ENCODE measurements around the gene TEKT2.

Gene TEKT2

DNA sequence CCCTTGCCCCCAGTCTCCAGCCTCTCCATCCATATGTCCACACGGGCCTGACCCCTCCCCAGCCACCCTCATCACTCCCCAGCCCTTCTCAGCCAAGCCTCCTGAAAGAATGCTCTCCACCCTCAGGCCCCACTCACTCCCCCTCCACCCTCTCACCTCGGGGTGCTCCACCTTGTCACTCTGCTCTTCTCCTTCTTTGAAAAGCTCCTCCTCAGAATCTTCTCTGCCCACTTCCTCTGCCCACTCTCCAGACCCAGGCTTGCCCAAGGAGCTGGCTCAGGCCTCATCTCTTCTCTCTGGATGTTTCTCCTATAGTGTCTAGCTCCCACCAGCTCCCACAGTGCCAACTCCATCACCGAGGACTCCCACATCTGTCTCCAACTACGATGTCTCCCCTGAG is 27.3 kb downstream of the TEKT2 start:
- Mint-ChIP-seq H3K9me3 (ENCODE audit: low read depth) (no peaks in the 10 kb centered on the region), H3K27ac (no peak overlapping the region), H3K36me3 (no peaks in the 10 kb centered on the region)

DNA sequence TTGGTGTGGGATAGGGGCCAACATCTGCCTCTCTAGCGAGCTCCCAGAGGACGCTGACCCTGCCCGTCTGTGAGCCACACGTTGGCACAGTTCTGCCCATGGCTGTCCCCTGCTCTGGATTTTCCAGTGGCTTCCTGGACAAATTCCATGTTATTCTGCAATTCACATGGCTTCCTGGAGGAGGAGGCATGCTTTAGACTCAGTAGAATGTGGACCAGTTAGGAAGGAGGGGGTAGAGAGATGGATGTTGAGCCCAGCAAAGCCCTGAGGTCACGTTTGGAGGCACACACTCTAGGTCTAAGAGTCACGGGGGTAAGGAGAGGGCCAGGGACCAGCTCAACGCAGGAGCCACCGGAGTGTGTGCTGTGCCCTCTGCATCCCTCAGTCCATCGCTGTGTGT is 28.9 kb downstream of the TEKT2 start:
- no peak overlapping the region for H3K4me3 Mint-ChIP-seq
- no peaks in the 10 kb centered on the region for H3K9me3 Mint-ChIP-seq (ENCODE audit: low read depth)
- H3K4me1 Mint-ChIP-seq (ENCODE audit: low read depth) = peaks cover 33% of the 10 kb centered on the region
- no peaks in the 10 kb centered on the region for H3K36me3 Mint-ChIP-seq
- no peak overlapping the region for H3K27ac Mint-ChIP-seq
- H3K27me3 Mint-ChIP-seq = no peaks in the 10 kb centered on the region

More for the DNA sequence above, 27.3 kb downstream of the TEKT2 start:
- peaks cover 35% of the 10 kb centered on the region for H3K4me1 Mint-ChIP-seq (ENCODE audit: low read depth)
- H3K27me3 Mint-ChIP-seq = no peaks in the 10 kb centered on the region
- H3K4me3 Mint-ChIP-seq = peak overlapping the region; percentile 17

DNA sequence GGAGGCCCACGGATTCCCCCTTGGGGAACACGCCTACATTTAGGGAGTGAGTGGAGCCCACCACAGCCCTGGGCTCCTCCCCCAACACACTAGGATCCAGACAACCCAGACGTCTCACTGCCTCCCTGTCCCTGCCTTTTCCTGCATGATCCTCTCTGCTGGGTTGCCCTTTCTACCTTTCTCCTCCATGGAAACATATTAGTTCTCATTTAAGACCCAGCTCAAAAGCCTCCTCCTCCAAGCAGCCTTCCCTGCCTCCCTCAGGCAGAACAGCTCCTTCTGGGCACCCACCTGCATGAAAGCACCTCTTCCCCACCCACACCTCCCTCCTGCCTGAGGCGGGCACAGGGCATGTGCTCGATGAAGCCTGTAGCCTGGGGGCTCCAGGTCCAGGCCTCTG is 30.5 kb downstream of the TEKT2 start:
- Mint-ChIP-seq H3K36me3 (no peaks in the 10 kb centered on the region), H3K4me3 (no peak overlapping the region), H3K4me1 (ENCODE audit: low read depth) (peaks cover 20% of the 10 kb centered on the region), H3K27me3 (no peaks in the 10 kb centered on the region), H3K9me3 (ENCODE audit: low read depth) (no peaks in the 10 kb centered on the region), H3K27ac (no peak overlapping the region)

DNA sequence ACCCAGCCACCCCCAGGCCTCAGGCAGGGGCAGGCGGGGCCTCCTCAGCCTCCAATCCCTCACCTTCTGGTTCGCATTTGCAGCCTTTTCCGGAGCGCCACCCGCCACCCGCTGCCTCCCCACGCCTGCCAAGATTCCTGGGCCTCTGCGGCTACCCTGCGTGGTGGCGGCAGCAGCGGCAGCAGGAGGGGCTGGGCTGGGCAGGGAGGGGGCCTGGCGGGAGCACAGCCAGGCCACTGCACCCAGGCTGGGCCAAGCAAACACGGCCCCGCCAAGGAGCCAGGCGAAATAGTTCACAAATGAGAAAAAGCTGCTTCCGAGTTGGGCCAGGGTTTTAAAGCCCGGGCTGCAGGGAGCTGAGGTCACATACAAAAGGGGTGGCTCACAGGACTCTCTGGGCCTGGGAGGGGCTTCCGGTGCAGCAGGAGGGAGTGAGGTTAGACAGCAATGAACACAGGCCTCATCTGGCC is 31.3 kb downstream of the TEKT2 start:
- Mint-ChIP-seq H3K27ac (no peak overlapping the region), H3K27me3 (no peaks in the 10 kb centered on the region)

DNA sequence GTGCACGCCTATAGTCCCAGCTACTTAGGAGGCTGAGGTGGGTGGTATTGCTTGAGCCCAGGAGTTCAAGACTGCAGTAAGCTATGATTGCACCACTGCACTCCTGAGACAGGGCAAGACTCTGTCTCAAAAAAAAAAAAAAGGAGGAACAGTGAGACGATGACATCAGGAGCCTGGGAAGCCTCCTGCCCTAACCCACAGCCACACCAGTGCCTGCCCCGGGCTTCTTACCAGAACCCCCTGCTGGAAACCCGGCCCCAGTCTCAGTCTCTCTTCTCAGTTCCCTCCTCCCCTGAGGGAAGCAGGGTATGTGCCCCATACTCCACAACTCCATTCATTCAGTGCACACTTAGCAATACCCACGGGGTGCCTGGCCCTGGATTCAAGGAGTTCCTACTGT is 32.0 kb downstream of the TEKT2 start:
- no peaks in the 10 kb centered on the region for H3K9me3 Mint-ChIP-seq (ENCODE audit: low read depth)
- H3K4me3 Mint-ChIP-seq = no peak overlapping the region
- H3K27ac Mint-ChIP-seq = no peak overlapping the region
- no peaks in the 10 kb centered on the region for H3K36me3 Mint-ChIP-seq
- H3K4me1 Mint-ChIP-seq (ENCODE audit: low read depth) = peaks cover 8% of the 10 kb centered on the region
- no peaks in the 10 kb centered on the region for H3K27me3 Mint-ChIP-seq

More for the DNA sequence above, 31.3 kb downstream of the TEKT2 start:
- Mint-ChIP-seq H3K9me3 (ENCODE audit: low read depth) (no peaks in the 10 kb centered on the region), H3K4me1 (ENCODE audit: low read depth) (peaks cover 13% of the 10 kb centered on the region), H3K36me3 (no peaks in the 10 kb centered on the region), H3K4me3 (no peak overlapping the region)

DNA sequence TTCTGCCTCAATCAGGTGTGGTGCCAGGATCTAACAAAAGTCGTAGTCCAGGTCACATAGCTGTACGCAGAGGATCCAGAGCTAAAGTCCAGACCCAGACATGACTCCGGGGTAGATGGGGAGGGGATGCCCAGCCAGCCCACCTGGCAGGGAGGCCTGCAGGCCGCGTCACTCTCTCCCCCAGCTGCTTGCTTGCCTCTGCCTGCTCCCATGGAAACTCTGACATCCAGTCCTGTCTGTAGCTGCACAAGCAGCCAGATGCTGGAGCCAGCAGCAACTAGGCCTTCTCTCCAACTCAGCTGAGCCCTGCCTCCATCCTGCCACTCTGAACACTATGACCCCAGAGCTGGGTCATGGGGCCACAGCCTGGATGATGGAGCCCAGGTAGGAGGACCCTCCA is 33.0 kb downstream of the TEKT2 start:
- Mint-ChIP-seq H3K27ac (no peak overlapping the region), H3K36me3 (no peaks in the 10 kb centered on the region), H3K27me3 (no peaks in the 10 kb centered on the region), H3K9me3 (ENCODE audit: low read depth) (no peaks in the 10 kb centered on the region), H3K4me3 (no peak overlapping the region), H3K4me1 (ENCODE audit: low read depth) (no peaks in the 10 kb centered on the region)

DNA sequence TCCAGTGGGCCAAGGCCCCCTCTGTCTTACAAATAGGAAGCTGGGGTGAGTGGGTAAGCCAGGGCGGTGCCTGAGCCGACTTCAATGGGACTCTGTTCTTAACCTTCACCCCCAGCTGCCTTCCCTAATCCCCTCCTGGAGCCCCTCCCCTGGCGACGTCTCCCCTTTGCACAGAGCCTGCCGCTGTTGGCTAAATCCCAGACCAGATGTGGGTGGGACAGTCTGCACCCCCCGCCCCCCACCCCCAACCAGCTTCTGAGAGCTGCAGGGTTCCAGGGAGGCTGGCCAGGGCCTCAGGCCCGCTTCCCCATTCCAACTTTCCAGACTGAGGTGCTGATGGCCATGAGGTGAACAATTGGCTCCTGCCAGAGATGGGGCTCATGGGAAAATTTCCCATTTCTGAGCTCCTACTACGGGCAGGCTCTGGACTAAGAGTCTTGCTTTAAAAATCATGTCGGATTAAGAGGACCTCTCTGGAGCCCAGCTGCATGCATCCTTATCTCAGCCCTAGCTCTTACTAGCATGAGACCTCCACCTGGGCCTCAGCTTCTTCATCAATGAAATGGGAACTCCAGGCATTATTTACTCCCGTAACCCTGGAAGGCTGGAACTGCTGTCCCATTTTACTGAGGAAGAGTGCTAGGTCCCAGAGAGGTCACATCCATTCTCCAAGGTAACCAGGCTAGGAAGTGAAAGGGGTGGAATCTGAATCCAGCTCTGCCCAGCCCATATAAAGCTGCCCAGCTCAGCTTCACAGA is 34.7 kb downstream of the TEKT2 start:
- no peaks in the 10 kb centered on the region for H3K9me3 Mint-ChIP-seq (ENCODE audit: low read depth)
- H3K4me1 Mint-ChIP-seq (ENCODE audit: low read depth) = peaks cover 12% of the 10 kb centered on the region
- H3K27me3 Mint-ChIP-seq = peaks cover 9% of the 10 kb centered on the region
- no peak overlapping the region for H3K27ac Mint-ChIP-seq
- no peaks in the 10 kb centered on the region for H3K36me3 Mint-ChIP-seq
- no peak overlapping the region for H3K4me3 Mint-ChIP-seq

DNA sequence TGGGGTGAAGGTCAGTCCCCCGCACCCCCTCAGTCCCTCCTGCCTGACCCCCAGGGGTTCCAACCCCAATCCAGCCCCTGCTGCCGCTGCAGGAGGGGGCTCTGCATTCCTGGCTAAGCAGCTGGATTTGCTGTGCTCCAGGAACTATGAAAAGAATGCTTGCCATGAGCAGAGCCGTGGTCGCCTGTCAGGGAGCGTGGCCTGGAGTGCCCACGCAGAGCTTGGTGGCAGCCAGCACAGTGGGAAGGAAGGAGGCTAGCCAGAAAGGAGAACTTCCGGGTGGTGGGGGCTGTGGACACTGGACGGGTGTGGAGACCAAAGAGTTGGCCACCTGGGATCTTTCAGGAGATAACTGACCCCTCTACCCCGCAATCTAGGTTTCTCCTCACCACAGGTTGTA is 35.6 kb downstream of the TEKT2 start:
- no peaks in the 10 kb centered on the region for H3K36me3 Mint-ChIP-seq
- peaks cover 16% of the 10 kb centered on the region for H3K4me1 Mint-ChIP-seq (ENCODE audit: low read depth)
- no peak overlapping the region for H3K27ac Mint-ChIP-seq
- H3K4me3 Mint-ChIP-seq = no peak overlapping the region
- H3K9me3 Mint-ChIP-seq (ENCODE audit: low read depth) = no peaks in the 10 kb centered on the region
- peaks cover 9% of the 10 kb centered on the region for H3K27me3 Mint-ChIP-seq

DNA sequence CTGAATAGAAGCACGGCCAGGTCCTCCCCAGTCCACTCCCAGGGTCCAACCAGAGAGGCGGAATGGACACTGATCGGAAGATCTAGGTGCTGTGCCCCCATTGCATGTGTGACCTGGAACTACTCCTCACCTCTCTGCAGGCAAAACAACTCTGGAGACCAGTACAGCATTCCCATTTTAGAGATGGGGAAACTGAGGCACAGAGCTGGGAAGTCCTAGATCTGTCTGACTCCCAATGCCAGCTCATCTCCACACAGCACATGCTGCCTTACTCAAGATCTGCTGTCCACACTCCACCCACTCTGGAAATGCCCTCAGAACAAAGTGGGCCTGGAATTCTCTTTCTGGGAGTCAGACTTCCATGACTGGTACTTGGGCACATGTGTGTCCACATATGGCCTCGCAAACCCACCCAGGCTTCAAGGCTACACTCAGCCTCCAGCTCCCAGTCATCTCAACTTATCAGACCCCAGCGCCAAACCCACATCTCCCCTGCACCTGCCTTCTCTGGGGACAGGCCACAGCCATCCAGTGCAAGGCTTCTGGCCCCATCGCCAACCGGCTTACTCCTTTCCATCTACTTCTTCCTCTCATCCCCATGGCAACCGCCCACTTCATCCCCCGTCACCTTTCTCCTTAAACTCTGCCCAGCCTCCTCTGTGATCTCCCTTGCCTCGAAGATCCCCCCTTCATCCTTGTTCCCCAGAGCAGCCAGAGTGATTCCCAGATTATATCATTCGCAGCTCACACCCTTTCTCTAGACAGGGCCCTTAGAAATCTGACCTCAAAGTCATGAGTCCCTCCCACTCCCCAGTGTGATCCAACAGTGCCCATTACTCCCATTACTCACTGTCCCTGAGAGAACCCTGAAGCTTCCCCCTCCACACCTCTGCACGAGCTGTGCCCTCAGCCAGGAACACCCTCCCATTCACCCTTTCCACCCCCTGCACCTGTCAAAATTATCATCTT is 38.5 kb downstream of the TEKT2 start:
- Mint-ChIP-seq H3K4me1 (ENCODE audit: low read depth) (peaks cover 29% of the 10 kb centered on the region), H3K27me3 (peaks cover 12% of the 10 kb centered on the region), H3K9me3 (ENCODE audit: low read depth) (no peaks in the 10 kb centered on the region), H3K4me3 (no peak overlapping the region), H3K36me3 (no peaks in the 10 kb centered on the region), H3K27ac (peak overlapping the region; percentile 2)

DNA sequence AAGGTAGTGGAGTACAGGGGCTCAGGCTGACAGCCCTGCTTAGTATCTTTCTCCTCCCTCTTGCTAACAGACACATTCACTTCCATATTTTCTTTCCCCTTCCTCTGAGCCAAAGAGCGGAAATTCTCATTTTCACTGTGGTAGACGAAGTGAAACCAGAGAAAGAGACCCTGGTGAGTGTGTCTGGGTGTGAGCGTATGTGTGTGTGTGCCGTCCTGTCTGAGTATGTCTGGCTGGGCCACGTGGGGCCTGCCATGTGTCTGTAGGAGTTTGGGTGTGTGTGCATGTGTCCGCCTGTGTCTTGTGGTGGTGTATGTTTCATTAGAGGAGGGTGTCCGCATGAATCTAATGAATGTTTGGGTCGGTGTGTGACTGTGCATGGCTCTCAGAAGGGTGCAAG is 39.5 kb downstream of the TEKT2 start:
- peaks cover 29% of the 10 kb centered on the region for H3K4me1 Mint-ChIP-seq (ENCODE audit: low read depth)
- peaks cover 12% of the 10 kb centered on the region for H3K27me3 Mint-ChIP-seq
- H3K27ac Mint-ChIP-seq = peak overlapping the region; percentile 66
- no peaks in the 10 kb centered on the region for H3K9me3 Mint-ChIP-seq (ENCODE audit: low read depth)
- H3K4me3 Mint-ChIP-seq = peak overlapping the region; percentile 63
- no peaks in the 10 kb centered on the region for H3K36me3 Mint-ChIP-seq

DNA sequence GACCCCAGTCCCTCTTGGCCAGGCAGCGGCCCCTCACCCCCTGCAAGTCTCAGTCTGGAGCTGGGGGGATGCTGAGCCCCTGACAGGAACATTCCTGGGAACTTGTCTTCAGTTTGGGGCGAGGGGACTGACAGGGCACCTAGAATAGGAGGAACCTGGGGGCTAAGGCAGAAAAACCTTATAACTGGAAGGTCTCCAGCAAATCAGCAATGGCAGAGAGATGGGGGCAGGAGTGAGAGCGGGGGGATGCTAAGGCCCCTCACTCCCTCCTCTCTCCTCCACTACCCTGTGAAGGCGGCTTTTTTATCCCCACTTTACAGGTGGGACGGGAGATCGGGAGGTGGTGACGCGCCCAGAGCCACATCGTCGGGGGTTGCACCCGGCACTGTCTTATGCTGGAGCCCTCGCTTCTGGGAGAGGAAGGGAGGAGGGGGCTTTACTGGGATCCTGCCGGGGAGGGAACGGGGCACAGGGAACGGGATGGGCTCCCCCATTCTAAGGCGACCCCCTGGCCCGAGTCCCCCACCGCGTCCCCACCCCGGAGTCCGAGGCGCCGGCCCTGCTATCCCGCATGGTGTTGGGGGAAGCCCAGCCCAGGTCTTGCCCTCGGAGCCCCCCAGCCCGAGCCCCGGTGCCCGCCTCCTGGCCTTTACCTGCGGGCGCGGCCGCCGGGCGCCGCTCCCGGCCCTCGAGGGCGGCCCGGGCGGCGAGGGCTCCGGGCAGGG is 40.7 kb downstream of the TEKT2 start:
- H3K27ac Mint-ChIP-seq = peak overlapping the region; percentile 22
- H3K4me1 Mint-ChIP-seq (ENCODE audit: low read depth) = peaks cover 29% of the 10 kb centered on the region
- no peaks in the 10 kb centered on the region for H3K9me3 Mint-ChIP-seq (ENCODE audit: low read depth)
- no peaks in the 10 kb centered on the region for H3K36me3 Mint-ChIP-seq
- H3K4me3 Mint-ChIP-seq = peak overlapping the region; percentile 75
- peaks cover 12% of the 10 kb centered on the region for H3K27me3 Mint-ChIP-seq

DNA sequence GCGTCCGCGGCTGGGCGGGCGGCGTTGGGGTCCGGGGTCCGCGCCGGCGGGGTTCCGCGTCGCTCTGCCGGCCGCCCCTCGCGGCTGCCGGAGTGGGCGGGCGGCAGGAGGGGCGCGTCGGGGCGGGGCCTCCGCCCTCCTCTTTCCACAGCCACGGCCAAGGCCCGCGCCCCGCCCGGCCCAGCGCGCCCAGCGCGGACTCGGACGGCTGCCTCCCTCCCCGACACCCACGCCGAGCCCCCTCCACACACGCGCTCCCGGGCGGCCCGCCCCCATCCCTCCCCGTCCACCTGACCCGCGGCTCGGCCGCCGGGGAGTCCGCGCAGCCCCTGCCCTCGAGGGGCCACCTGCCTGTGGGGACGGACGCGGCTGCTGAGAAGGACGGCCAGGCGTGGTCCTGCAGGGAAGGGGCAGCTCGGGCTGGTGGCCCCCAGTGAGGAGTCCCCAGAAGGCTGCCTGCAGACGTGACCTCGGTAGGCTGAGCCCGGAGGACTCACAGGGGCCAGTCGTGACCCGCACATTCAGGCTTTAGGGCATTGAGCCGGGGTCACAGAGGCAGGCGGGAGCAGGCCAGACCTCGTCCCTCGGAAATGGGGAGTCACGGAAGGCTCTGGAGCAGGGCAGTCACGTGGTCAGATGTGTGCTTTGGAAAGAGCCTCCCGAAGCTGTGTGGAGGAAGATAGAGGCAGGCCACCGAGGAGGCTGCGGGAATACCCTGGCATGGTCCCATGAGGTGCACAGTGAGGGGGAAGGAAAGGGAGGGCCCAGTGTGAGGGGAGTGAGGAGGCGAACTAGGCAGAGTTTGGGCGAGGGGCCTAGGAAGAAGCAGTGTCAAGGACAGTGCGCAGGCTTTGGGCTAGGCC is 41.5 kb downstream of the TEKT2 start, which contains the start of gene COL8A2:
Gene COL8A2 (minus strand): TSS at position 94 of the 863 bp plus-strand sequence. CDS start 24,980 bp downstream, outside the sequence.
- peak within 1 kb of the TSS; percentile 77 for H3K4me3 Mint-ChIP-seq
- H3K27ac Mint-ChIP-seq = peak within 1 kb of the TSS; percentile 58
- H3K27me3 Mint-ChIP-seq = peaks cover 12% of the 10 kb centered on the region
- H3K36me3 Mint-ChIP-seq = no peaks in the 10 kb centered on the region
- peaks cover 29% of the 10 kb centered on the region for H3K4me1 Mint-ChIP-seq (ENCODE audit: low read depth)
- H3K9me3 Mint-ChIP-seq (ENCODE audit: low read depth) = no peaks in the 10 kb centered on the region

DNA sequence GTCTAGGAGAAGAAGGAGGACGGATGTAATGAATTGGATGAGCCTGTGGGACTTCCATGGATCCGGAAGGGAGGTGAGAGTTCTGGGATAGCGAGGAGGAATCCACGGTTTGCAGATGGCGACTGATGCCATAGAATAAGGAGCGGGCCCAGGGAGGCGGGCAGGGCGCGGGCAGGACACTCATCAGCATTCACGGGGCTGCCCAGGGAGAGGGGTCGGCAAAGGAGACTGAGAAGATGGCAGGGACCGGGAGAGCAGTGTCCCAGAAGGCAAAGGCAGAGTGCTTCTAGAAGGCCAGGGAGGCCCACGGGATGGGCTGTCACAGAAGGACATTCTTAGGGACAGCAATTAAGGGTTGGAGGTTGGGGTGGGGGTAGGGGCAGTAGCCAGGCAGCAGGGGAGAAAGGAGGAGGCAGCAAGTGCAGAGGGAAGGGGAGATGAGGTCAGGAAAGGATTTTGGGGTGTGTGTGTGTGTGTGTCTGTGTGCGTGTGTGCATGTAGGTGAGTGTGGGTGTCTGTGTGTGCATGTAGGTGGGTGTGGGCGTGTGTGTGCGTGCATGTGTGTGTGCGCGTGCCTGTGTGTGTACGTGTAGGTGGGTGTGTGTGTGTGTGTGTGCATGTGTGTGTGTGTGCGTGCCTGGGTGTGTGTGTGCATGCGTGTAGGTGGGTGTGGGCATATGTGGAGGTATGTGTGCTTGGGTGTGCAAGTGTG is 42.3 kb downstream of the TEKT2 start:
- Mint-ChIP-seq H3K27ac (no peak overlapping the region), H3K4me1 (ENCODE audit: low read depth) (peaks cover 29% of the 10 kb centered on the region), H3K27me3 (peaks cover 12% of the 10 kb centered on the region), H3K9me3 (ENCODE audit: low read depth) (no peaks in the 10 kb centered on the region), H3K36me3 (no peaks in the 10 kb centered on the region), H3K4me3 (peak overlapping the region; percentile 77)

Data from activated naive CD8-positive, alpha-beta T cell (primary cell).